ENCODE data around the gene FANK1.

DNA sequence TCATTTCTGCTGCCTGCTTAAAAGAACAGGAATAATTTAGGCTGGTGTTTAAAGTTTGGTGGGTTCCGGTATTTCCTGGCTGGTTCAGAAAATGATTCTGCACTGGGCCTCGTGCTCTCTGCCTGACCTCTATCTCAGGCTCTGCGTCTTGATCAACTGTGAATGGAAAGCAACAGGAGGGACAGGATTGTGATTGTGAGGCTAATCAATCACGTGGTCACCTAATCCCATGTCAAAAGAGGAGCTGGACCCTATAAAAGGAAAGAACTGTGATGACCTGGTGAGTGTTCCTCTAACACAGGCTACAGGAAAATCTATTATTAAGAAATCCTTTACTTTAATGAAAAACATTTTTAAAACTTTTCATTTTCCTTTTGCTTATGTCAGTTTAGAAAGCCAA lies 15.2 kb upstream of the FANK1 start, which contains the start of gene DHX32:
- TF ChIP-seq EZH2 (optimal IDR thresholded peaks at IDR 0.05; ENCODE audit: low read depth, low read length) (no peak), EZH2phosphoT487 (IDR thresholded peaks at IDR 0.05; ENCODE audit: low read length) (no peak)
- TF ChIP-seq, protein P1, sequence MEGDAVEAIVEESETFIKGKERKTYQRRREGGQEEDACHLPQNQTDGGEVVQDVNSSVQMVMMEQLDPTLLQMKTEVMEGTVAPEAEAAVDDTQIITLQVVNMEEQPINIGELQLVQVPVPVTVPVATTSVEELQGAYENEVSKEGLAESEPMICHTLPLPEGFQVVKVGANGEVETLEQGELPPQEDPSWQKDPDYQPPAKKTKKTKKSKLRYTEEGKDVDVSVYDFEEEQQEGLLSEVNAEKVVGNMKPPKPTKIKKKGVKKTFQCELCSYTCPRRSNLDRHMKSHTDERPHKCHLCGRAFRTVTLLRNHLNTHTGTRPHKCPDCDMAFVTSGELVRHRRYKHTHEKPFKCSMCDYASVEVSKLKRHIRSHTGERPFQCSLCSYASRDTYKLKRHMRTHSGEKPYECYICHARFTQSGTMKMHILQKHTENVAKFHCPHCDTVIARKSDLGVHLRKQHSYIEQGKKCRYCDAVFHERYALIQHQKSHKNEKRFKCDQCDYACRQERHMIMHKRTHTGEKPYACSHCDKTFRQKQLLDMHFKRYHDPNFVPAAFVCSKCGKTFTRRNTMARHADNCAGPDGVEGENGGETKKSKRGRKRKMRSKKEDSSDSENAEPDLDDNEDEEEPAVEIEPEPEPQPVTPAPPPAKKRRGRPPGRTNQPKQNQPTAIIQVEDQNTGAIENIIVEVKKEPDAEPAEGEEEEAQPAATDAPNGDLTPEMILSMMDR (IDR thresholded peaks at IDR 0.05; ENCODE audit: low read length) = no peak

All from MM.1S (cell line).